Measurements from ENCODE around the gene C19orf47. TPM values are rescaled to one million over a fixed set of nuclear protein-coding genes. Genes with fewer than 3 reads are reported as not detected.

C19orf47 gene
- polyA plus RNA-seq, 3 donors = 7.6 to 10.2 (median 8.0) TPM

- Histone ChIP-seq H3K36me3 (replicated peaks in 1 of 2; ENCODE audit: control insufficient read depth in 1 of 2, insufficient read depth in 2 of 2, low read length in 2 of 2) (peaks cover 43 to 48% of the 10 kb centered on the region in 2 donors), H3K79me2 (ENCODE audit: insufficient read depth, low read length) (peaks cover 11% of the 10 kb centered on the region), H4K20me1 (ENCODE audit: insufficient read depth, low read length) (peaks cover 13% of the 10 kb centered on the region), H3K27ac (ENCODE audit: low read depth in 1 of 2, low read length in 2 of 2) (peak overlapping the region; percentile 69 to 72), H2AFZ (ENCODE audit: insufficient read depth, low read depth, low read length, poor library complexity, severe bottlenecking) (no peak overlapping the region), H3K9me3 (replicated peaks in 1 of 2; ENCODE audit: control insufficient read depth in 1 of 2, insufficient read depth in 1 of 2, low read length in 2 of 2) (no peaks in the 10 kb centered on the region), H3K27me3 (ENCODE audit: control insufficient read depth in 2 of 2, insufficient read depth in 2 of 2, low read length in 2 of 2) (no peaks in the 10 kb centered on the region), H3K4me1 (ENCODE audit: control insufficient read depth in 1 of 2, insufficient read depth in 2 of 2, low read length in 2 of 2) (peaks cover 56 to 63% of the 10 kb centered on the region in 2 donors), H3K9ac (ENCODE audit: insufficient read depth, low read length, poor library complexity, severe bottlenecking) (no peak overlapping the region), H3K4me2 (replicated peaks; ENCODE audit: extremely low read depth, low read length, poor library complexity, severe bottlenecking) (peak overlapping the region; percentile 78), H3K4me3 (replicated peaks in 1 of 3; ENCODE audit: low read depth in 2 of 3, low read length in 3 of 3) (peak overlapping the region in 1 of 3 experiments; percentile 69)
- WGBS (ENCODE audit: insufficient coverage) = 80% methylated on average over 12 of the region's 27 CpGs
- no peaks in the 10 kb centered on the region for H3K9me3 Mint-ChIP-seq
- peaks cover 43 to 54% of the 10 kb centered on the region in 2 donors for H3K36me3 Mint-ChIP-seq
- TF ChIP-seq CTCF (IDR thresholded peaks at IDR 0.05) = no peak
- DNase-seq = peak in 1 of 3 donors; percentile 32
- H3K4me1 Mint-ChIP-seq = peaks cover 56% of the 10 kb centered on the region
- H3K27me3 Mint-ChIP-seq (ENCODE audit: low read depth in 3 of 3) = peaks cover 0 to 1% (median 0%) of the 10 kb centered on the region in 3 donors
- intact Hi-C loops (cut with micrococcal nuclease) = loop anchor here in 1 of 2 donors (10.0 kb wide), 1 partner anchor 98 kb away; the partner anchor contains the start of genes BLVRB and SPTBN4
- no peak overlapping the region for H3K4me3 Mint-ChIP-seq
- peak overlapping the region; percentile 33 to 94 (median 83) for H3K27ac Mint-ChIP-seq
These were observed 18.7 kb upstream of the C19orf47 start for GRCh38 chr19:40366697-40367561.

GRCh38 chr19:40365613-40366401 lies 17.6 kb upstream of the C19orf47 start:
- WGBS (ENCODE audit: insufficient coverage) = 33% methylated on average over 18 of the region's 28 CpGs
- H3K36me3 ChIP-seq (replicated peaks in 1 of 2; ENCODE audit: control insufficient read depth in 1 of 2, insufficient read depth in 2 of 2, low read length in 2 of 2) = peaks cover 36 to 37% of the 10 kb centered on the region in 2 donors
- H3K36me3 Mint-ChIP-seq = peaks cover 32 to 47% of the 10 kb centered on the region in 2 donors
- TF ChIP-seq CTCF (IDR thresholded peaks at IDR 0.05) = no peak
- H3K79me2 ChIP-seq (ENCODE audit: insufficient read depth, low read length) = peaks cover 11% of the 10 kb centered on the region
- no peaks in the 10 kb centered on the region for H3K27me3 ChIP-seq (ENCODE audit: control insufficient read depth in 2 of 2, insufficient read depth in 2 of 2, low read length in 2 of 2)
- H3K27me3 Mint-ChIP-seq (ENCODE audit: low read depth in 3 of 3) = peaks cover 0 to 2% (median 0%) of the 10 kb centered on the region in 3 donors
- peak; percentile 69 to 84 (median 74) for DNase-seq
- H3K9ac ChIP-seq (ENCODE audit: insufficient read depth, low read length, poor library complexity, severe bottlenecking) = peak overlapping the region; percentile 59
- peaks cover 0 to 2% (median 0%) of the 10 kb centered on the region in 7 donors for H3K9me3 Mint-ChIP-seq
- H2AFZ ChIP-seq (ENCODE audit: insufficient read depth, low read depth, low read length, poor library complexity, severe bottlenecking) = peak overlapping the region; percentile 57
- peak overlapping the region; percentile 34 to 69 (median 41) for H3K4me3 ChIP-seq (replicated peaks in 1 of 3; ENCODE audit: low read depth in 2 of 3, low read length in 3 of 3)
- intact Hi-C loops (cut with micrococcal nuclease) = loop anchor here in 1 of 2 donors (2.0 to 10.0 kb wide), 2 partner anchors 17 to 99 kb away; partner anchors contain the start of genes BLVRB, C19orf47, PLD3 and SPTBN4
- peaks cover 61% of the 10 kb centered on the region for H3K4me1 Mint-ChIP-seq
- H3K4me2 ChIP-seq (replicated peaks; ENCODE audit: extremely low read depth, low read length, poor library complexity, severe bottlenecking) = peak overlapping the region; percentile 78
- peak overlapping the region; percentile 69 to 72 for H3K27ac ChIP-seq (ENCODE audit: low read depth in 1 of 2, low read length in 2 of 2)
- peaks cover 66 to 70% of the 10 kb centered on the region in 2 donors for H3K4me1 ChIP-seq (ENCODE audit: control insufficient read depth in 1 of 2, insufficient read depth in 2 of 2, low read length in 2 of 2)
- H3K9me3 ChIP-seq (replicated peaks in 1 of 2; ENCODE audit: control insufficient read depth in 1 of 2, insufficient read depth in 1 of 2, low read length in 2 of 2) = no peaks in the 10 kb centered on the region
- peak overlapping the region; percentile 76 to 81 for H3K4me3 Mint-ChIP-seq
- H3K27ac Mint-ChIP-seq = peak overlapping the region; percentile 77 to 94 (median 87)
- H4K20me1 ChIP-seq (ENCODE audit: insufficient read depth, low read length) = peaks cover 13% of the 10 kb centered on the region

Data from CD14-positive monocyte (primary cell).